H1 (cell line): Measurements from ENCODE around the gene PLPPR2. TPM values are rescaled to one million over a fixed set of nuclear protein-coding genes. Genes with fewer than 3 reads are reported as not detected.

Experiments used
- HDAC6 ChIP-seq: IDR thresholded peaks from one replicate; pipeline ENCODE4 v1.7.1; 2012; ENCODE audit warnings: low read depth, mild to moderate bottlenecking, inconsistent platforms, low read length, moderate library complexity
- POU5F1 ChIP-seq: IDR thresholded peaks from 2 replicates; pipeline ENCODE4 v1.6.1; 2011; ENCODE audit warnings: low read depth, mild to moderate bottlenecking, low read length, moderate library complexity
- RAD21 ChIP-seq, 2 experiments: IDR thresholded peaks in 1 of 2; conservative IDR thresholded peaks in 1 of 2; 2 replicates each; pipeline ENCODE4 v1.6.1; 2011; ENCODE audit warnings: low read depth in 2 of 2, low read length in 2 of 2, improper control_type of control experiment in 1 of 2, inconsistent platforms in 1 of 2, mild to moderate bottlenecking in 1 of 2, moderate library complexity in 1 of 2
- SP1 ChIP-seq: IDR thresholded peaks from 2 replicates; pipeline ENCODE4 v1.6.1; 2011; ENCODE audit warnings: low read depth, low read length
- SUZ12 ChIP-seq: fragments of 200-600 bp; sonication (generic); IDR thresholded peaks from 2 replicates; pipeline ENCODE4 v1.6.1; 2012; ENCODE audit warnings: mild to moderate bottlenecking, inconsistent platforms, low read length, moderate library complexity, mixed read lengths
- polyA plus RNA-seq, 7 experiments: library from polyadenylated mRNA; depleted of rRNA in 3 of 7; stranded (reverse) in 5 of 7; unstranded in 2 of 7; fragments of >200 nt in 5 of 7; fragments of 200-250 nt in 2 of 7; gene quantifications; 1 replicate in 5 of 7; 2 replicates in 1 of 7; 4 replicates in 1 of 7; pipeline versions ENCODE4 v1.2.1 to v1.2.3, GENCODE V29; 2011 to 2013; ENCODE audit warnings: missing spikeins in 2 of 7, mixed read lengths in 2 of 7
- total RNA-seq: library from RNA; stranded (reverse); fragmentation: NEBNext Ultra II Directional; extraction: Animal tissue kit (Norgen Biotek cat#: 25700); gene quantifications from 2 replicates; pipeline ENCODE4 v1.2.1, GENCODE V29; 2021

Gene PLPPR2
- total and polyA plus RNA-seq, 2 of the 8 experiments (the other 6 are each of a cell fraction or from before 2014, with no cell fraction given), result 7.2 to 11.7 TPM

- TF ChIP-seq SP1 (no peak), SUZ12 (no peak), HDAC6 (no peak), RAD21 (IDR thresholded peaks at IDR 0.05 in 1 of 2, conservative IDR thresholded peaks at IDR 0.05 in 1 of 2; ENCODE audit: low read depth in 2 of 2, low read length in 2 of 2) (no peak), POU5F1 (no peak)
These were observed 4.2 kb downstream of the PLPPR2 start (continued) for GRCh38 chr19:11359421-11359820.
